H1 (cell line): ENCODE data around the gene NXPH1.

ENCODE experiments used
- CBX5 ChIP-seq: fragments of 300-800, 300-1000 bp; sonication (generic); IDR thresholded peaks from 2 replicates; pipeline ENCODE4 v1.7.1; 2016; ENCODE audit warnings: antibody characterized with exemption, low read length, low read depth
- EP300 ChIP-seq, 2 experiments: IDR thresholded peaks; 1 replicate in 1 of 2; 2 replicates in 1 of 2; pipeline ENCODE4 v1.6.1; 2011 to 2012; ENCODE audit warnings: low read depth in 2 of 2, low read length in 2 of 2, mild to moderate bottlenecking in 2 of 2, borderline replicate concordance in 1 of 2, inconsistent platforms in 1 of 2, moderate library complexity in 1 of 2
- EZH2 ChIP-seq: fragments of 200-600 bp; sonication (generic); IDR thresholded peaks from 2 replicates; pipeline ENCODE4 v1.7.1; 2012; ENCODE audit warnings: low read depth, mild to moderate bottlenecking, moderate library complexity, low read length, inconsistent platforms; ENCODE audit not compliant: severe bottlenecking
- JUN ChIP-seq: IDR thresholded peaks from 2 replicates; pipeline ENCODE4 v1.6.1; 2011; ENCODE audit warnings: low read depth, mild to moderate bottlenecking, improper control_type of control experiment, low read length
- MAFK ChIP-seq: IDR thresholded peaks from 2 replicates; pipeline ENCODE4 v1.6.1; 2012; ENCODE audit warnings: low read depth, mild to moderate bottlenecking, improper control_type of control experiment, low read length
- POLR2A ChIP-seq, 2 experiments: IDR thresholded peaks; 1 replicate in 1 of 2; 2 replicates in 1 of 2; pipeline ENCODE4 v1.6.1; 2011; ENCODE audit warnings: low read depth in 2 of 2, low read length in 2 of 2, mild to moderate bottlenecking in 2 of 2; ENCODE audit errors: control extremely low read depth in 1 of 2
- POLR2AphosphoS5 ChIP-seq: IDR thresholded peaks from 2 replicates; pipeline ENCODE4 v1.6.1; 2011; ENCODE audit warnings: low read depth, low read length
- SIN3A ChIP-seq, 2 experiments: IDR thresholded peaks in 1 of 2; conservative IDR thresholded peaks in 1 of 2; 2 replicates each; pipeline ENCODE4 v1.6.1; 2011 to 2012; ENCODE audit warnings: low read length in 2 of 2, improper control_type of control experiment in 1 of 2, low read depth in 1 of 2, mild to moderate bottlenecking in 1 of 2
- SUZ12 ChIP-seq: fragments of 200-600 bp; sonication (generic); IDR thresholded peaks from 2 replicates; pipeline ENCODE4 v1.6.1; 2012; ENCODE audit warnings: mild to moderate bottlenecking, inconsistent platforms, low read length, moderate library complexity, mixed read lengths
- TAF1 ChIP-seq: IDR thresholded peaks from 2 replicates; pipeline ENCODE4 v1.6.1; 2011; ENCODE audit warnings: mild to moderate bottlenecking, low read depth, low read length
- TEAD4 ChIP-seq: IDR thresholded peaks from 2 replicates; pipeline ENCODE4 v1.6.1; 2012; ENCODE audit warnings: low read depth, low read length, inconsistent platforms, mixed read lengths
- TF ChIP-seq, protein P1 (sequence below), 3 experiments: IDR thresholded peaks; 1 replicate in 2 of 3; 2 replicates in 1 of 3; pipeline versions ENCODE4 v1.5.1 to v1.6.1; 2011; ENCODE audit warnings: low read length in 3 of 3, mild to moderate bottlenecking in 3 of 3, inconsistent platforms in 2 of 3, low read depth in 1 of 3, moderate library complexity in 1 of 3; ENCODE audit not compliant: insufficient read depth in 1 of 3; ENCODE audit errors: control extremely low read depth in 1 of 3

DNA sequence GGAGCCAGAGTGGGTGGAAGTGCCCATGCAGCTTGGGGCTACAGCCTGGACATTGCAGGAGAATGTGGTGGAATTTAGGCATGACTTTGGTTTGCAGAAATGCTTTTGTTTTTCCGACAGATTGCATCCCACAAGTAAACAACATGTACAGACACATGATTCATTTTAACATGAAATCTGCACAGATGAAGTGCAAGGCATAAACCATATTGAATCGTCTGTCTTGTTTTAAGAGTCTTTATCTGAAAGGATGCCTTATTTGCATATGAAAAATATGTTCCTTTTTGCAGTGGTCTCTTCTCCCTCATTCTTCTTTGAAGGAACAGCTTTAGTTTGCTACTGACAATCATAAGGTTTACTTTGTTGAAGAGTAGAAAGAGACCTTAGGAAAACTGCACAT lies 94.9 kb downstream of the NXPH1 start:
- no peak for TF ChIP-seq EP300 (IDR thresholded peaks at IDR 0.05; ENCODE audit: borderline replicate concordance in 1 of 2, low read depth in 2 of 2, low read length in 2 of 2)
- TF ChIP-seq, protein P1, sequence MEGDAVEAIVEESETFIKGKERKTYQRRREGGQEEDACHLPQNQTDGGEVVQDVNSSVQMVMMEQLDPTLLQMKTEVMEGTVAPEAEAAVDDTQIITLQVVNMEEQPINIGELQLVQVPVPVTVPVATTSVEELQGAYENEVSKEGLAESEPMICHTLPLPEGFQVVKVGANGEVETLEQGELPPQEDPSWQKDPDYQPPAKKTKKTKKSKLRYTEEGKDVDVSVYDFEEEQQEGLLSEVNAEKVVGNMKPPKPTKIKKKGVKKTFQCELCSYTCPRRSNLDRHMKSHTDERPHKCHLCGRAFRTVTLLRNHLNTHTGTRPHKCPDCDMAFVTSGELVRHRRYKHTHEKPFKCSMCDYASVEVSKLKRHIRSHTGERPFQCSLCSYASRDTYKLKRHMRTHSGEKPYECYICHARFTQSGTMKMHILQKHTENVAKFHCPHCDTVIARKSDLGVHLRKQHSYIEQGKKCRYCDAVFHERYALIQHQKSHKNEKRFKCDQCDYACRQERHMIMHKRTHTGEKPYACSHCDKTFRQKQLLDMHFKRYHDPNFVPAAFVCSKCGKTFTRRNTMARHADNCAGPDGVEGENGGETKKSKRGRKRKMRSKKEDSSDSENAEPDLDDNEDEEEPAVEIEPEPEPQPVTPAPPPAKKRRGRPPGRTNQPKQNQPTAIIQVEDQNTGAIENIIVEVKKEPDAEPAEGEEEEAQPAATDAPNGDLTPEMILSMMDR (IDR thresholded peaks at IDR 0.05; ENCODE audit: control extremely low read depth in 1 of 3, insufficient read depth in 1 of 3, low read depth in 1 of 3, low read length in 3 of 3), result no peak
- no peak for TF ChIP-seq TEAD4
- no peak for TF ChIP-seq EZH2
- TF ChIP-seq JUN, result no peak
- TF ChIP-seq SIN3A (conservative IDR thresholded peaks at IDR 0.05 in 1 of 2, IDR thresholded peaks at IDR 0.05 in 1 of 2; ENCODE audit: low read depth in 1 of 2, low read length in 2 of 2), result no peak
- TF ChIP-seq CBX5, result no peak
- TF ChIP-seq POLR2A (IDR thresholded peaks at IDR 0.05; ENCODE audit: control extremely low read depth in 1 of 2, low read depth in 2 of 2, low read length in 2 of 2), result no peak
- no peak for TF ChIP-seq POLR2AphosphoS5
- TF ChIP-seq SUZ12, result no peak
- TF ChIP-seq MAFK, result no peak
- TF ChIP-seq TAF1, result no peak
